GM21515 (cell line): Measurements from ENCODE around the gene CTSD.

Experiments used
- ATAC-seq: cut with Tn5 transposase; IDR thresholded peaks from one replicate; pipeline ENCODE4 v1.9.1; 2021; ENCODE audit not compliant: unreplicated experiment

Gene CTSD

DNA sequence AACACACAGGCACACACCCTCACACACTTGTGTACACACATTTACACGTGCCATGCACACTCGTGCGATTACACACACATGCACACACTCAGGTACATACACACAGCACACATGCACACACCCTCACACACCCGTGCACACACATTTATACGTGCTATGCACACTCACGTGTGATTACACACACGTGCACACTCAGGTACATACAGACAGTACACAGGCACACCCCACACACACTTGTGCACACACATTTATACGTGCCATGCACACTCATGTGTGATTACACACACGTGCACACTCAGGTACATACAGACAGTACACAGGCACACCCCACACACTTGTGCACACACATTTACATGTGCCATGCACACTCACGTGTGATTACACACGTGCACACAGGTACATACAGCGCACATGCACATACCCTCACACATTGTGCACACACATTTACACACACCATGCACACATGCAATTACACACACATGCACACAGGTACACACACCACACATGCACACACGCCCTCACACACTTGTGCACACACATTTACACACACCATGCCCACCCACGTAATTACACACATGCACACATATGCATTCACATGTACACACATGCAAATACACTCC lies 17.9 kb downstream of the CTSD start:
- no peak for ATAC-seq

DNA sequence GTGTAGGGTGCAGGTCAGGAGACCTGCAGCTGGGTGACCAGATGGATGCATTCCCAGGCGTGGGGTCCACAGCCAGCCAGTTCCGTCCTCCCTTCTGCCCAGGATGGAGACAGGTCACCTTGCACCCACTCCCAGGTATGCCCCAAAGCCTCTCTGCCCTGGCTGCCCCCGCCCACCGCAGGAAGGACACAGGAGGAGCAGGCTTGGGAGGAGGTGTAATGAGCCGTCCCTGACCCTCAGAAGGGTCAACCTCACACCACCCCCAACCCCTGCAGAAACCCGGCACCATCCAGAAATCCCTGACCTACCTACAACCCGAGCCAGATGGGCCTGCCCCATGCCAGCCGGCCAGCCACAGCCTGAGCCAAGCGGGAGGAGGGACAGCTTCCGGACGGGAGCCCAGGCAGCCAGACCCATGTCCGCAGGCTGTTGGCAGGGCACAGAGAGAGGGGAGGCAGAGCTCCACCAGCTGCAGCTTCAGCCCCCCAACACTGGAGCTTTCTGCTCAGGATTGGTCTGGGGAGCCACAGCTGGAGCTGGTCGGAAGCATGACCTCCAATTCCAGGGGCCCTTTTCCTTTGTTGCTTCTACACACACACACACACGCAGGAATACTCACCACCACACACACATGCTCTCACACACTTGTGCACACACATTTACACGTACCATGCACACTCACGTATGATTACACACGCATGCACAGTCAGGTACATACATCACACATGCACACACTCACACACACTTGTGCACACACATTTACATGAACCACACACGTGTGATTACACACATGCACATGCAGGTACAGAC lies 18.6 kb downstream of the CTSD start:
- no peak for ATAC-seq

DNA sequence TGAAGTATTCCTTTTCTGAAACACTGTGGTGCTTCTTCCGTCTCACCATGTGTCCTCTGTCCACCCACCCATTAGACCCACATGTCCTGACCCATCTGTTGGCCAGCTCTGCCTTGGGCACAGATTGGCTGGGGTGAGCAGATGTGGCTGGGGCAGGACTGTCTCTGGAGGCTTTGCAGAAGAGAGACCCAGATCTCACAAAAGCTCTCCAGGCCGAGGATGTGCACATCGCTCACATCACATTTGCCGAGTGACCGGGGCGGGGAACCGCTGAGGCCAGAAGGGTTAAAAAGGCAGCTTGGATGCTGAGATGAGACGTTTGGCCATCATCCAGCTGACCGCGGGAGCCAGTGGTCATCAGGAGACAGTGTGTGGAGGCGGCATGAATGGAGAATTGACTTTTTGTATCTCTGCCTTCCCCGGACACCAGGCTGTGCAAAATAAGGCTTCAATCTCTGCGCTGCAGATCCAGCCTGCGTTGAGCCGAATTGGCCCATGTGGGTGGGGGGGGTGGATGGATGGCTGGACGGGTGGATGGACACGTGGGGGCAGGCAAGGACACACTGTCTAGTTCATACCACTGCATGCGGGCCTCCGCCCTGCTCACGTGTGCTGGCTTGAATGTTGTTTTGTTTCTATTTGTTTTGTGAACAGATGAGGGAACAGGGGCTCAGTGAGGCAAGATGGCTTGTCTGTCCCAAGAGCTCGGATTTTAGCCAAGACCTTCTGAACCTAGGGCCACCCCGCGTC lies 19.4 kb downstream of the CTSD start:
- no peak for ATAC-seq

DNA sequence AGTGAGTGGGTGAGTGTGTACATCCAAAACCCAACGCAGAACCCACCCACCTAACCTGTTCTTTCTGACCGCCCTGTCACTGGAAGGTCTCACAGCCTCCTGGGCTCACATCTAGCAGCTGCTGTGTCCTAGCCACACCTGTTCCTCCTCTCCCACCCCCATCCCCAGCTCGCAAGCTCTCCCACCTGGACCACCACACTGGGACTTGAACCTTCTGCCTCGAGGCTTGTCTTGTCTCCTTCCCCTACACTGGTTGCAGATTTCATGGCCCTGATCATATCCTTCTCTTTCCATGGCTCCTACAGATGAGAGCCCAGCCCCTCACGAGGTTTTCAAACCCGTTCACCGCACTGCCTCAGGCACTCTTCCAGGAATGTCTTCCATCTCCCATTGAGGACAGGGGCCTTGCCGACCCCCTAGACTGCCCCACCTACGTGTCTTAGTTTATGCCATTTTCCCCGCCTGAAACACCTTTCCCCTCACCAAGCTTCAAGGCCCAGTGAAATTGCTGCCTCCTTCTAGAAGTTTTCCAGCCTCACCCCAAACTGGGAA lies 20.1 kb downstream of the CTSD start:
- ATAC-seq: no peak

DNA sequence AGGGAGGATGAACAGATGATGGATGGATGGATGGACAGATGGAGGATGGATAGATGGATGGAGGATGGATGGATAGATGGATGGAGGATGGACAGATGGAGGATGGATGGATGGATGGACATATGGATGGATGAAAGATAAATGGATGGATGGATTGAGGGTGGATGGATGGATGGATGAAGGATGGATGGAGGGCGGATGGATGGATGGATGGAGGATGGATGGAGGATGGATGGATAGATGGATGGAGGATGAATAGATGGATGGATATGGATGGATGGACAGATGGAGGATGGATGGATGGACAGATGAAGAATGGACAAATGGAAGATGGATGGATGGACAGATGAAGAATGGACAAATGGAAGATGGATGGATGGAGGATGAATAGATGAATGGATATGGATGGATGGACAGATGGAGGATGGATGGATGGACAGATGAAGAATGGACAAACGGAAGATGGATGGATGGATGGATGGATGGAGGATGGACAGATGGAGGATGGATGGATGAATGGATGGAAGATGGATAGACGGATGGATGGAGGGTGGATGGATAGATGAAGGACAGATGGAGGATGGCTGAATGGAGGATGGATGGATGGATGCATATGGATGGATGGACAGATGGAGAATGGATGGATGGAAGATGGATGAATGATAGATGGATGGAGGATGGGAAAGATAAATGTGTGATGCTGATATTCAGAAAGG lies 20.7 kb downstream of the CTSD start:
- no peak for ATAC-seq

DNA sequence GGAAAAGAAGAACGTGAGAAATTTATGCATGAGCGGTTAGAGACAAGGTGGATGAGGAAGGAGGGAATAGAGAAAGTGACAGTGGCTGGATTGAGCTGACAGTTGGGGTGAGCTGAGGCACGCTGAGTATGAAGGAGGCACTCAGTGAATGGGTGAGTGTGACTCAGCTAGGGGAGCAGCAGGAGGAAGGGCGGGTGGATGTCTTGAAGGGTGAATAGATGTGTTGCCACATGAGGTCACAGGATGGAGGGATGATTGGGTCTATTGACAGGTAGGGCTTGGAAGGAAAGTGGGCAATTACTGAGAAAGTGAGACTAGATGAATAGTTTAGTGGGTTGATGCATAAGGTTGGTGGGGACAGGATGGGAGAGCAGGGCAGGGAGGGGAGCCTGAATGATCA lies 21.4 kb downstream of the CTSD start:
- no peak for ATAC-seq

DNA sequence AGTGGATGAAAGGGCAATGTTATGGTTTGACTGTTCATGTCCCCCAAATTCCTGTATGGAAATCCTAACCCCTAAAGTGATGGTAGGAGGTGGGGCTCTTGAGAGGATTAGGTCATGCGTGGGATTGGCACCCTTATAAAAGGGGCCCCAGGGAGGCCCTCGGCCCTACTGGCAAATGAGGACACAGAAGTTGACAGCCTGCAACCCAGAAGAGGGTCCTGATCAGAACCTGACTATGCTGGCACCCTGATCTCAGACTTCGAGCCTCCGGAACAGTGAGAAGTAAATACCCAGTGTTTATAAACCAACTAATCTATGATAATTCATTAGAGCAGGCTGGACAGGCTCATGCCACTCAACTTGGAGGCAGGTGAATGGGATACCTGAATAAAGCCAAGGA lies 22.0 kb downstream of the CTSD start:
- ATAC-seq: no peak

DNA sequence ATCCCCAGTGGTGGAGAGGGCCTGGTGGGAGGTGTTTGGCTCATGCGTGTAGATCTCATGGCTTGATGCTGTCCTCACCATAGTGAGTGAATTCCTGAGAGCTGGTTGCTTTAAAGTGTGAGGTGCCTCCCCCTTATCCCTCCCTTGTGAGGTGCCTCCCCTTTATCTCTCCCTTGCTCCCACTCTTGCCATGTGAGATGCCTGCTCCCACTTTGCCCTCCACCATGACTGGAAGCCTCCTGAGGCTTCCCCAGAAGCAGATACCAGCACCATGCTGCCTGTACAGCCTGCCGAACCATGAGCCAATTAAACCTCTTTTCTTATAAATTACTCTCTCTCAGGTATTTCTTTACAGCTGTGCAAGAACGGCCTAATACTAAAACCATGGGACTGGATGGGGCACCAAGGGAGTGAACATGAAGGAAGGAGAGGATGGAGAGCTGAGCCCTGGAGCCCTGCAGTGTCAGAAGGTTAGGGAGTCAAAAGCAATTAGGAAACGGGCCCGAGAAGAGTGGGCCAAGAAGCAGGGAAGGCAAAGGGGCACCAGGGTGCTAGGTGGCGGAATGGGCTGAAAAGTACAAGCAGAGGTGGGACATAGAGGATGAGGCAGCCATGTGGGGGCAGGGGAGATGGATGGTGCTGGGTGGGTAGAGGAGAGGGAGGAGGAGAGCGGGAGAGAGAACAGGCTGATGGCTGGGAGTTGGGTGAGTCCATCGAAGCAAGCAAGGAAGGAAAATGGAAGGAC lies 22.8 kb downstream of the CTSD start:
- no peak for ATAC-seq

DNA sequence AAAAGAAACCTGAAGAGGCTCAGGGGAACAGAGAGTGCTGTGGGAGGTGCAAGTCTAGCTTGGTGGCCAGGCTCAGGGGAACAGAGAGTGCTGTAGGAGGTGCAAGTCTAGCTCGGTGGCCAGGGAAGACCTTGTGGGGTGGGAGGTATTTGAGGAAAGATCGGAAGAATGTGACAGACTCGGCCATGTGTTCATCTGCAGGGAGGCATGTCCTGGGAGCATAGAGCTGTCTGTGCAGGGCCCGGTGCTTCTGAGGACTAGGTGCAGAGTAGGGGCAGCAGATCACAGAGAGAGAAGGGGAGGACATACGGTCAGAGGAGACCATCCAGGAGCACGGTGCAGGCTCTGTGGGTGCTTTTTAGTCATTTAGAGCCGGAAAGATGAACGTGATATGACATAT lies 24.2 kb downstream of the CTSD start:
- ATAC-seq: no peak

DNA sequence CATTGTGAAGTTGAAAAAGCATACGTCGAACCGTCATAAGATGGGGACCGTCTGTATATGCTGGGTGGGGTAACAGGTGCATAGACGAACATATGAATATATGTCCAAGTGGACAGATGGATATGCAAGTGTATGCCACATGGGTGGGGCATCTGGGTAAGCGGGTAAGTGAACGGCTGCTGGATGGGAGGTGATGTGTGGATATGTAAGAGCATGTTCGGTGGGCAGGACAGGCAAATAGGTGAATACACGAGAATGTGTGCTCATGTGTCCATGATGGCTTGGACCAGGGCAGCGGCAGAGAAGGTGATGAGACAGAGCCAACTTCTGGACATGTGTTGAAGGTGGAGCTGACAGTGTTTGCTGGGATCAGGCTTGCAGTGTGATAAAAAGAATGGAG lies 25.3 kb downstream of the CTSD start:
- no peak for ATAC-seq

DNA sequence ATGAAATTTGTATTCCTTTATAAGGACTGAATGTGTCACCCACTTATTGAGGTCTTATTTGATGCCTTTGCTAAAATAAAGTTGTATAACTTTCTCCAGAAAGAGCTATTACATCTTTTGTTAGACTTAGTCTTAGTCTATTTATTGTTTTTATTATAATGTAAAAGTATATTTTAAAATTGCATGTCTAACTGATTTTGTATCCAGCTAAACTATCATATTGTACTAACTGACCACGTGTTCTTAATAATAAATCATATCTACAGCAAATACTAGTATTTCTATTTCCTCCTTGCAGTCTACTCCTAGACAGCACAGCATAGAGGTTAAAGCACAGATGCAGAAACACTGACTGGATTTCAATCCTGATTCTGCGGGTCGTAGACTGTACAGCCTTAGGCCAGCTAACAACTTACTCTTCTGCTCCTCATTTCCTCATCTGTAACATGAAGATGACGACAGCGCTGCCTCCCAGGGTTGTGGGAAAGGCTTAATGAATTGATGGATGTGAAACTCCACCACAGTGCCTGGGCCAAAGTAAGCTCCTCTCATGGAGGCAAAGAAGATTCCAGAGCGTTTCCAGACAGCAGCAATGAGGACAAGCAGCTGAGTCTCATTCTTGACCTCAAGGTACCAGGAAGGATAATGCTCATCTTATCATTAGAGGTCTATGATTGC lies 26.5 kb downstream of the CTSD start:
- no peak for ATAC-seq

DNA sequence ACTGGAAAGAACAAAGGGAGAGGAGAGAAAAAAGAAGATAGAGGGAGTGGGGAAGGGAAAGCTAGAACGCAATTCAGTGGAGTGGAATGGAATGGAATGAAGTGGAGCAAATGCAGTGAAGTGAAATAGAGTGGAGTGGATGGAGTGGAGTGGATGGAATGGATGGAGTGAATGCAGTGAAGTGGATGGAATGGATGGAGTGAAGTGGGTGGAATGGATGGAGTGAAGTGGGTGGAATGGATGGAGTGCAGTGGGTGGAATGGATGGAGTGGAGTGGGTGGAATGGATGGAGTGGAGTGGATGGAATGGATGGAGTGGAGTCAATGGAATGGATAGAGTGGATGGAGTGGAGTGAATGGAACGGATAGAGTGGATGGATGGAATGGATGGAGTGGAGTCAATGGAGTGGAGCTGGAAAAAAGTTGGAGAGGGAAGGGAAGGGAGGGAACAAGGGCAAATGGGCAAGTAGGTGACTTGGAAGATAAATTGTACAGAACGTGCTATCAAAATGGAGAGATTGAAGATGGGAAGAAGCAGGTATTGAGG lies 27.2 kb downstream of the CTSD start:
- ATAC-seq: no peak

DNA sequence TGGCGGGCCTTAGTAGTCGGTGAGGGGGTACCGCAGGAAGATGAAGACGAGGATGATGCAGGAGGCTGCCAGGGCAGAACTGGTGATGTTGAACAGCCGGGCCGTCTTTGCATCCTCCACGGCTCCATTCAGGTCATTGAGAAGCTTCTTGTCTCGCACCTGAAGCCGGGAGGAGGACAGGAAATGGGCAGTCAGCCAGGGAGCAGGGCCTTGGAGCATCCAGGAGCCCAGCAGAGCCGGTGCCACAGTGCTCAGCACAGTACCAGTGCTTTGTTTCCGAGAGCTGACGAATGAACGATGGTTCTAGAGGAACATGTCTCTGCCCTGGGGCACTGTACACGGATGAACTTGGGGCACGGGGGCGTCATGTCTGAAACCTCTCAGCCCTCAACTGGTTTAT lies 28.5 kb downstream of the CTSD start:
- ATAC-seq: no peak

DNA sequence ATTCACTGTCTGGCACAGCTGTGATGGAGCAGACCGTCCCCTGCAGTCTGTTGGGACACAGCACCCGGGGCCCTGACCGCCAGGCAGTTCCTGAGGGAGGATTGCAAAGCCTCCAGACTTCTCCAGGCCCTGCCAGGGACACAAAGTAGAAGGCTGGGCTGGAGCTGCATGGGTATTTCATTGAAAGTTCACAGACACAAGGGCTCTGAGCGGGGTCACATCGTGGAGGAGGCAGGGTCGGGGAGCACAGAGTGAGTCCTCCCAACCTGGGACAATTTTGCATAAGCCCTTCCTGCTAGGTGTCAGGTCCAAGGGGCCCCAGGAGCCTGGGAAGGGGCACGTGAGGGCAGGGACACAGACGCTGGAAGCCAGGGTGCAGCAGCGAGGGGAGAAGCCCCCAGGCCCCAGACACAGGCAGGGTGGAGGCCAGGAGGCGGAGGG lies 29.1 kb downstream of the CTSD start:
- ATAC-seq: no peak

DNA sequence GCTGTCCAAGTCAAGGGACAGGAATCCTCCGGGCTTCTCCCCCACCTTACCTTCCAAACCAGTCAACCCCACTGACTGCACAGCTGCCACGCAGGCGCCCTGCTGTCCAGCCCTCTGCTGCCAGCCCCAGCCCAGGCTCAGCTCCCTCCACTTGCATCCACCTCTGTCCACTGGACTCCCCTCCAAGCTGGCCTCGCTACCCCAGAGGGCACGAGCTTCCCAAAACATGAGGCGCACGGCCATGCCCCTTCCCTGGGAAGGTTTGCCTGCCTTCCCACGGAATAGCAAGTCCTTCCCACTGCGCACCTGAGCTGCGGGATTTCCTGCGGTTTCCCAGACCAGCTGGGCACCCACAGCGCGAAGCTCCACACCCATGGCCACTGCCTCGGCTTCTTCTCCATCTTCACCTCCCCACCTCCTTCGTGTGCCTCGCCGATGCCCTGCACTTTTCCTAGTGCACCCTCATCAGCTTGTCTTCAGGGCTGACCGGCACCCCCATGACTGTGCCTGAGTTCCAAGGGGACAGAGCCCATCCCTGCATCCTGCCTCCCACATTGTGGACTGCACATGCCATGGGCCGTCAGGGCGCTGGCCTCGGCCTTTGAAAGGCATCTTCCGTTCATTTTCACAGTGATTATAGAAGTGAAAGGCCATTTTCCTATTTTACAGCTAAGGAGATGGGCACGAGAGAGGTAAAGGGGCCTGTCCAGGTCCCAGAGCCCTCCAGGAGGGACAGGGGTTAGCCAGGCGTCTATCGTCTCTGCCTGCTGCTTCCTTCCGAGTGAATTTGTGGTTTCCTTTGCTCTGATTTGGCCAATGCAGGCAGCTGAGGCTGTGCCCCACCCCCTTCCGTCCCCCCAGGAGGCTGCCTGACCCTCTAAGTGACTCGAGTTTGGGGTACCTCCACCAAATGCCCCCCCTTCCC lies 29.7 kb downstream of the CTSD start:
- no peak for ATAC-seq

DNA sequence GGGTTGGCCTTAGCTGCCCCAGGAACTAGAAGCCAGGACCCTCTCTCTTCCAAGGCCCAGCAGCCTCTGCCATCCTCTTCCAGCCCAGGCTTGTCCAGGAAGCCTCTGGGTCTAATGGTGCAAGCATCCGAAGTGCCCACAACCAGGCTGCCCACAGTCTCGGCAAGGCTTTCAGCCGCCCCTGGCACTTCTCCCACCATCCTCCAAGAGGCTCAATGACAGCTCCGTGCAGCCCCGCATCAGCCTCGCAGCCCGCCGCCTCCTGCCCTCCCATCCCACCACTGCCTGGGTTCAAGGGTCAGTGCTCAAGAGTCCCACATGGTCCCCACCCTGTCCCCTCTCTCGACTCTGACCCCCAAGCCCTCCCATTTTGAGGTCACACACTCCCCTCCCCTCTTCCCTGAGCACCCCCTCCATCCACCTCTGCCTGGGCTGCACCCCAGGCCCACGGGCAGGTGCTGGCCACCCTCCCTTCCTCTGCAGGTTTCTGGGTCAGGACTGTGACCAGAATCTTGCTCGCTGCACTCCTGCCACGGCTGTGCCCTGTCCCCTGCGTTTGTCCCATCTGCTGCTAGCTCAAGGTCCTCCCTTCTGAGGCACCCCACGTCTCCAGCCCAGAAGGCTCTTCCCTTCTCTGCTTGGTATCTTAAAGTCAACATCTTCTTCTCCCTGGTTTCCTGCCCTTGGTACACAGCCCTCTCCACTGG lies 30.6 kb downstream of the CTSD start:
- ATAC-seq: no peak

DNA sequence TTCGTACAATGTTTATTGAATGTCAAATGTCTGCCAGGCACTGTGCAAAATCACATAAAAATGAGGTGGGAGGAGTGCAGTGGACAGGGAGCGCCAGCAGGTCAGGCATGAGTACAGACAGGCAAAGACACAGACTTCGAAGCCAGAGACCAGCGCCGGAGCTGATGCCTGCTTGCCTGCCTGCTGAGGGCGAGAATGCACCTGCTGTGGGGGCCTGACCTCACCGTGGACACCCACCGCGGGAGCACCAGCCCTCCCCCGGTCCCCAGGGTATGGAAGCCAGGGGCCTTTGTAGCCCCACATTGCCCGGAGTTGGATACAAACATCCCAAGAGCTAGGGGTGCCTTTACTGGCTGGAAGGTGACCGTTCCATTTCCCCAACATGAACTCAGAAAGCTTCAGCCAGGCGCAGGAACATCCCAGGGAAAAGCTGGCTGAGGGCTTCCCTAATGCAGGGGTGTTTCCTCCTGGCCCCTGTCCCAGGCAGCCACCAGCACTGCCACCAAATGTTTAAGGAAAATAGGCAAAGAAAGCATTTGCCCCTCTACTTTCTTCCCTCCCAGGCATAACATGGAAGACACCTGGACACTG lies 31.2 kb downstream of the CTSD start:
- no peak for ATAC-seq
